Activated T-cell treated with anti-CD3 and anti-CD28 coated beads, Interleukin-2, amount 50 U/mL, for 24 hours (primary cell): ENCODE results near the gene CSK.

Experiments
- DNase-seq: peaks from one replicate; pipeline ENCODE4 v3.0.0-alpha.2; 2020
- H3K27ac Mint-ChIP-seq: 2 replicates; pipeline ENCODE4 v1.8.0; 2020; ENCODE audit warnings: mild to moderate bottlenecking, mixed read lengths
- H3K27me3 Mint-ChIP-seq: 2 replicates; pipeline ENCODE4 v1.8.0; 2020; ENCODE audit warnings: mixed read lengths
- H3K36me3 Mint-ChIP-seq: 2 replicates; pipeline ENCODE4 v1.8.0; 2020; ENCODE audit warnings: low read depth, mixed read lengths
- H3K4me1 Mint-ChIP-seq: 2 replicates; pipeline ENCODE4 v1.8.0; 2020; ENCODE audit warnings: low read depth, mixed read lengths
- H3K4me3 Mint-ChIP-seq: 2 replicates; pipeline ENCODE4 v1.8.0; 2020; ENCODE audit warnings: mild to moderate bottlenecking, moderate library complexity, mixed read lengths
- H3K9me3 Mint-ChIP-seq: 2 replicates; pipeline ENCODE4 v1.8.0; 2020; ENCODE audit warnings: mixed read lengths

The CSK gene

GRCh38 chr15:74829486-74829885 is 47.6 kb downstream of the CSK start:
- Mint-ChIP-seq H3K27ac (no peak overlapping the region), H3K27me3 (peaks cover 40% of the 10 kb centered on the region), H3K4me3 (no peak overlapping the region), H3K4me1 (peaks cover 16% of the 10 kb centered on the region), H3K36me3 (no peaks in the 10 kb centered on the region), H3K9me3 (no peaks in the 10 kb centered on the region)
- no peak for DNase-seq

- Mint-ChIP-seq H3K4me1 (peaks cover 16% of the 10 kb centered on the region), H3K9me3 (no peaks in the 10 kb centered on the region), H3K27ac (no peak overlapping the region), H3K36me3 (peaks cover 1% of the 10 kb centered on the region), H3K4me3 (no peak overlapping the region), H3K27me3 (peaks cover 36% of the 10 kb centered on the region)
- DNase-seq, result no peak
These were observed 48.1 kb downstream of the CSK start for GRCh38 chr15:74829991-74830390.

- no peak for DNase-seq
- peaks cover 30% of the 10 kb centered on the region for H3K27me3 Mint-ChIP-seq
- no peaks in the 10 kb centered on the region for H3K9me3 Mint-ChIP-seq
- no peak overlapping the region for H3K27ac Mint-ChIP-seq
- H3K36me3 Mint-ChIP-seq, result peaks cover 10% of the 10 kb centered on the region
- H3K4me1 Mint-ChIP-seq, result peaks cover 16% of the 10 kb centered on the region
- no peak overlapping the region for H3K4me3 Mint-ChIP-seq
These were observed 49.0 kb downstream of the CSK start for GRCh38 chr15:74830868-74831267.

- no peak for DNase-seq
- H3K9me3 Mint-ChIP-seq, result no peaks in the 10 kb centered on the region
- peaks cover 16% of the 10 kb centered on the region for H3K4me1 Mint-ChIP-seq
- no peak overlapping the region for H3K27ac Mint-ChIP-seq
- H3K27me3 Mint-ChIP-seq, result peaks cover 21% of the 10 kb centered on the region
- H3K36me3 Mint-ChIP-seq, result peaks cover 20% of the 10 kb centered on the region
- no peak overlapping the region for H3K4me3 Mint-ChIP-seq
These were observed 50.1 kb downstream of the CSK start for GRCh38 chr15:74831813-74832495.

GRCh38 chr15:74832826-74833225 is 50.9 kb downstream of the CSK start:
- H3K4me1 Mint-ChIP-seq, result peaks cover 16% of the 10 kb centered on the region
- no peak for DNase-seq
- no peak overlapping the region for H3K27ac Mint-ChIP-seq
- peaks cover 27% of the 10 kb centered on the region for H3K36me3 Mint-ChIP-seq
- no peaks in the 10 kb centered on the region for H3K9me3 Mint-ChIP-seq
- H3K4me3 Mint-ChIP-seq, result no peak overlapping the region
- peaks cover 12% of the 10 kb centered on the region for H3K27me3 Mint-ChIP-seq

- Mint-ChIP-seq H3K4me1 (peaks cover 16% of the 10 kb centered on the region), H3K36me3 (peaks cover 31% of the 10 kb centered on the region), H3K9me3 (no peaks in the 10 kb centered on the region), H3K27me3 (peaks cover 5% of the 10 kb centered on the region), H3K27ac (no peak overlapping the region), H3K4me3 (no peak overlapping the region)
- DNase-seq, result no peak
These were observed 51.7 kb downstream of the CSK start for GRCh38 chr15:74833376-74834107.

- peak; percentile 68 for DNase-seq
- peaks cover 44% of the 10 kb centered on the region for H3K36me3 Mint-ChIP-seq
- no peaks in the 10 kb centered on the region for H3K9me3 Mint-ChIP-seq
- H3K4me1 Mint-ChIP-seq, result peaks cover 2% of the 10 kb centered on the region
- H3K27me3 Mint-ChIP-seq, result no peaks in the 10 kb centered on the region
- H3K27ac Mint-ChIP-seq, result no peak overlapping the region
- no peak overlapping the region for H3K4me3 Mint-ChIP-seq
These were observed 53.5 kb downstream of the CSK start for GRCh38 chr15:74835312-74835823.

- Mint-ChIP-seq H3K9me3 (no peaks in the 10 kb centered on the region), H3K36me3 (peaks cover 58% of the 10 kb centered on the region), H3K27ac (no peak overlapping the region), H3K27me3 (no peaks in the 10 kb centered on the region), H3K4me3 (no peak overlapping the region), H3K4me1 (peaks cover 15% of the 10 kb centered on the region)
- DNase-seq, result no peak
These were observed 55.0 kb downstream of the CSK start for GRCh38 chr15:74836846-74837245.

GRCh38 chr15:74837482-74838136 is 55.7 kb downstream of the CSK start:
- H3K36me3 Mint-ChIP-seq, result peaks cover 65% of the 10 kb centered on the region
- H3K27me3 Mint-ChIP-seq, result no peaks in the 10 kb centered on the region
- H3K9me3 Mint-ChIP-seq, result no peaks in the 10 kb centered on the region
- DNase-seq, result no peak
- no peak overlapping the region for H3K4me3 Mint-ChIP-seq
- no peak overlapping the region for H3K27ac Mint-ChIP-seq
- peaks cover 22% of the 10 kb centered on the region for H3K4me1 Mint-ChIP-seq

- peaks cover 67% of the 10 kb centered on the region for H3K36me3 Mint-ChIP-seq
- H3K27ac Mint-ChIP-seq, result no peak overlapping the region
- no peak for DNase-seq
- no peaks in the 10 kb centered on the region for H3K9me3 Mint-ChIP-seq
- H3K4me3 Mint-ChIP-seq, result no peak overlapping the region
- H3K27me3 Mint-ChIP-seq, result no peaks in the 10 kb centered on the region
- H3K4me1 Mint-ChIP-seq, result peaks cover 22% of the 10 kb centered on the region
These were observed 56.2 kb downstream of the CSK start for GRCh38 chr15:74838137-74838516.

- Mint-ChIP-seq H3K27ac (no peak overlapping the region), H3K9me3 (no peaks in the 10 kb centered on the region), H3K4me1 (peaks cover 28% of the 10 kb centered on the region), H3K36me3 (peaks cover 69% of the 10 kb centered on the region), H3K27me3 (no peaks in the 10 kb centered on the region), H3K4me3 (no peak overlapping the region)
- no peak for DNase-seq
These were observed 57.1 kb downstream of the CSK start for GRCh38 chr15:74838746-74839525.

GRCh38 chr15:74839526-74840395 is 57.9 kb downstream of the CSK start:
- Mint-ChIP-seq H3K27me3 (no peaks in the 10 kb centered on the region), H3K9me3 (no peaks in the 10 kb centered on the region), H3K4me3 (no peak overlapping the region), H3K27ac (no peak overlapping the region), H3K4me1 (peaks cover 37% of the 10 kb centered on the region), H3K36me3 (peaks cover 76% of the 10 kb centered on the region)
- DNase-seq, result no peak

- no peaks in the 10 kb centered on the region for H3K9me3 Mint-ChIP-seq
- peak overlapping the region; percentile 93 for H3K4me3 Mint-ChIP-seq
- no peak for DNase-seq
- H3K27ac Mint-ChIP-seq, result peak overlapping the region; percentile 92
- H3K27me3 Mint-ChIP-seq, result no peaks in the 10 kb centered on the region
- peaks cover 77% of the 10 kb centered on the region for H3K36me3 Mint-ChIP-seq
- peaks cover 49% of the 10 kb centered on the region for H3K4me1 Mint-ChIP-seq
These were observed 59.2 kb downstream of the CSK start for GRCh38 chr15:74840851-74841775.
